ENCODE results near the gene FEV.

Gene FEV

DNA sequence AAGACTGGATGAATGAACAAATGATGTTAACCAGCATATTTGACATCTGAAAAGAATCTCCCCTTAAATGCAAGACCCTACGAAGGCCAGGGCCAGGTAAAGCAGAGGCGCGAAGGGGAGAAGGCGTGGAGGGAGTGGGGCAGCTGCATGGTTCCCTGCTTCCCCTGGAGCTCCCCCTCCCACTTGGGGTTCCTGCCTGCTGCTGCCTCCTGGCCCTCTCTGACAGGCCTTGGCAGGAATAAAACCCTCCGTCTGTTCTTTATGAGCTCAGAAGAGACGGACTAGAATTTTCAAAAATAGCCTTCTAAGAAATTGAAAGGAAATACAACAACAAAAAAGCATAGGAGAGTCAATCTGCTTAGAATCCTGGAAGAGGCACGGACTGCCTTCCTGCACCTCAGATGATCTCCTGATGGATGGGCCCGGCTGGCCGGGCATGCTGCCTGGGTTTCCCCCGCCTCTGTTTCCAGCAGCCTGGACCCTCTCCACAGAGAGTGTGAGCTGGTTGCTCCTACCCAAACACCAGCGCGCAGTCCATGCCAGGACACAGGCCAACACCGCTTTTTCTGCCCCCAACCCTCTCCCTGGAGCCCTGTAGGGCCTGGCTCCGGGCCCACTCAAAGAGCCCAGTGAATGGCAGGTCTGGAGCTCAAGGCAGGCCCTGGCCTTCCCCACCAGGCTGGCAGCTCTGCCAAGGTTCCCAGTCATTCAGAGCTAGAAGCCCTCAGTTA is 32.4 kb upstream of the FEV start:
- no peak for DNase-seq (ENCODE audit: low spot score)

DNA sequence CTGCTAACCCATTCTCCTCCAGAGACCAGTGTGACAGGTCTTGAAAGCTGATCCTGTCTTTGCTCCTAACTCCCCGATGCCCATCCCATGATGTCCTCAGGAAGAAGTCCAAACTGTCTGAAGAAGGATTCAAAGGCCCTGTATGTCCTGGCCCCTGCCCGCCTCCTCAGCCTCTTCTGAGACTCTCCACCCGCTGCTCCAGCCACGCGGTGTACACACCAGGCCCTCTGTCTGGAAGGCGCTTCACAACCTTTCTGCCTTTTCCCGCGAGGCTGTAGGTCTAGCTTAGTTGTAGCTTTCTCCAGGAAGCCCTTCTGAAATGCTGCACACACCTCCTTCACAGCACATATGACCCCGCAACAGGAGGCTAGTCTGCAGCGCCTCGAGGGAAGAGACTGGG is 31.7 kb upstream of the FEV start:
- DNase-seq (ENCODE audit: low spot score): no peak

DNA sequence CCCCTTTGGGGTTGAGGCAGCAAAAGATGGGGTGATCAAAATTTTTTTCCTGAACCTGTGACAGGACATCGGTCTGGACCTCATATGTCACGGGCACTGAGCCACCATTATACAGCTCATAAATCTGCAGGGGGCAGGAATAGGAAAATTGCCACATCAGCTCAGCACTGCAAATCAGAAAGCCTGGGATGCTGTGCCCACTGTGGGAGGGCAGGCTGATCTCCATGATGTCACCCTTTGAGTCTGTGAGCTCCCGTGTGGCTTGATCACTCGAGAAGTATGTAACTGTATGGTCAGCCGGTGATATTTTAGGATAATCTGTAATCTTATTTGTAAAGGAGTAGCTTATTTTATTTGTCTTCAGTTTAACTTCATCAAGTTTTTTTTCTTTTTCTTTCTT is 25.9 kb upstream of the FEV start:
- DNase-seq (ENCODE audit: low spot score): no peak

DNA sequence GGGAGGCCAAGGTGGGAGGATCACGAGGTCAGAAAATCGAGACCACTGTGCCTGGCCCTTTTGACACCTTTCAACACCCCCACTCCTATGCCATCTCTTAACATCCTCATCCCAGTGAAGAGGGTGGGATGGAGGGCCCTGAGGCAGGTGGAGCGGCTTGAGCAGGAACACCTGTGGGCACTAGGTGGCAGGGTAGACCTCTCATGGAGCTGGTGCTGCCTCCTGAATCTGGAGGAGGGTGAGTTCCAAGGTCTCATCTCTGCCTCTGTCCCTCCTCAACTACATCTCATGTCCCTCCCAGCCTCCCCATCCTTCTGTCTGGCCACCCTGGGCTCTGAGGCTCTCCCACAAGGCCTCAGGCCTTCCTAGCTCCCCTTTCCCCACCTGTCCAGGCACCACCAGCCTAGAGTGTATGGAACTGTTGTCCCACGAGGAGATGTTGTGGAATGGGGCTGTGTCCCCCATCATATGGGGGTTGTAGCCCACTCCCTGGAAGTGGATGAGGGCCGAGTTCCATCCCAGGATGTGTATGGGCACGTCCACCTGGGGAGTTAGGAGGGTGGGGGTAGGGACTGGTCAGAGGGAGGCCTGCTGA is 25.3 kb upstream of the FEV start:
- DNase-seq (ENCODE audit: low spot score): peak; percentile 57

DNA sequence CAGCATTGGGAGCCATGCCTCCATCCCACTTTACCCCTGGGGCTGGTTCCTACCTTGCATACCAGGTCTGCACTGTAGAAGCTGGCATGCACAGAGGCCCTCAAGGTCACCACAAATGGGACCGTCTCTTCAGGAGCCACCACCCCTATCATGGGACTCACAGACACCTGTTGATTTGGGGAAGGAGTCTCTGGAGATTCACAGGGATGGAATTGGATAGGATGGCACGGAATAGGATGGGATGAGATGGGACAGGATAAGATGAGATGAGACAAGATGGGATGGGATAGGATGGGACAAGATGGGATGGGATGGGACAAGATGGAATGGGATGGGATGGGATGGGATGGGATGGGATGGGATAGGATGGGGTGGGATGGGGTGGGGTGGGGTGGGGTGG is 24.3 kb upstream of the FEV start:
- DNase-seq (ENCODE audit: low spot score): no peak

DNA sequence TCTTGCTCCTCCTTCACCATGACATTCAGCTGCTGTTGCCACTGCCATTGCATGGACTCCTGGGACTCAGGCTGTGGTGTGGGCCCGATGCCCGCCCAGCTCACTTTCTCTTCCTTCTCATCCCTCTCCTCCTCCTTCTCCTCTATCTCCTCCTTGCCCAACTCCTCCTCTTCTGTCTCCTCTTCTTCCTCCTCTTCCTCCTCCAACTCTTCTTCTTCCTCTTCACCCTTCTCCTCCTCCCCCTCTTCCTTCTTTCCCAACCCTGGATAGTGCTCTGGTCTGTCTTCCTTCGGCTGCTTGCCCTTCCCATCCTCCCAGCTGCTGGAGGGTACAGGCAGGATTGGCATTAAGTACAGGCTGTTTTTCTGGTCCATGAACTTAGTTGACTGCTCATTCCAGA is 19.0 kb upstream of the FEV start:
- no peak for DNase-seq (ENCODE audit: low spot score)

DNA sequence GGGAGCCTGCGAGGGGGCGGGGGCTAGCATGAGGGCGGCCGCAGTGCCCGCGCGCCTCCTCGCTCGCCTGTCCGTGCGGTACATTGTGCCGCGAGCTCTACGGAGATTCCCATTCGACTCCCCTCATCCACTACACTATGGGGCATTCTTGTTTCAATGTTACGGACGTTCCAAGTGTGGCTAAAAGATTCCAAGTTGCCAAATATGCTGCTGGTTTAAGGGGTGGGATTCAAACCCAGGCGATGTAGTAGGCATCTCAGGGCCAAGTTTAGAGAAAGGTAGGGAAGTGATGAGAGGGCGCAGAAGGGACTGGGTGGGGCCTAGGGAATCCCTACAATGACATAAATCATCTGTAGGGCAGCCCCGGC is 18.3 kb upstream of the FEV start:
- DNase-seq (ENCODE audit: low spot score): no peak

DNA sequence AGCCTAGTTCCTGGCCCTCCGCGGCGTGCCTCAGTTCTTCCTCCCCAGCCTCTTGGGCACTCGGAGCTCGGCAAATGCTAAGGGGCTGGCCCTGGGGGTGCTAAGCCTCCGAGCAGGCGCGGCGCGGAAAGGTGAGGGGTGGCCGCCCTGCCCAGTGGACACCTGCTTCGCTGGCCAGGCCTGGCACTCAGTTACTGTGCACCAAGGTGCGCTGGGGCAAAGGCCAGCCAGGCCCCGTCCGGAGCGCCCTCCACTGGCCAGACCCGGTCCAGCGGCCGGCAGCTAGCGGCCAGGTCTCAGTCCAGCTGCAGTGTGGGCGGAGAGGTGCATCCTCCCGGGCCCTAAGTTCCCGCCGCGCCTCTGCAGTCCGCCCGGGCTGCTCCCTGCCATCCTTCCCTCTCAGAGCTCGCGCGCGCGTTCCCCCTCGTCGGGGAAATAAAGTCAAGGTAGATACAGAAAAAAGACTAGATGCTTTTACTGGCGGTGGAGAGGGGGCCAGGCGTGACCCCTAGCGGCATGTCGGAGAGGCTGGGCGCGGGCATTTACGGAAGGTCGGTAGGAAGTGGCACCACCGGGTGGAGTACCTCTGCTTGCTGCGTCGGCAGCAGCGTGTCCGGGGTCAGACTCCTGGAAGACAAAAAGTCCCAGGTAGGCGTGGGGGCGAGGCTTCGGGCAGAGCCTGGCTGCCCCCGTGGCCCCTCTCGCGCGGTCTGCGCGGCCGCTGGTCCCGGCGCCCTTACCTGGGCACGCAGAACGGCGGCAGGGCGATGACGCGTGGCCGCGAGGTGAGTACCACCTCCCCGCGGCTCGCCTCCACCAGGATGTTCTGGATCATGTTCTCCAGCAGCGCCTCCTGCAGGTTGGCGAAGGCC is 17.6 kb upstream of the FEV start:
- DNase-seq (ENCODE audit: low spot score): peak; percentile 58

GRCh38 chr2:219001577-219002394 is 16.8 kb upstream of the FEV start:
- DNase-seq (ENCODE audit: low spot score): no peak

- no peak for DNase-seq (ENCODE audit: low spot score)
Observed at GRCh38 chr2:219001100-219001576, 16.2 kb upstream of the FEV start.

- DNase-seq (ENCODE audit: low spot score): no peak
Observed at GRCh38 chr2:219000569-219000960, 15.6 kb upstream of the FEV start.

- no peak for DNase-seq (ENCODE audit: low spot score)
Observed at GRCh38 chr2:218999881-219000568, 15.0 kb upstream of the FEV start.

- no peak for DNase-seq (ENCODE audit: low spot score)
Observed at GRCh38 chr2:218999021-218999880, 14.3 kb upstream of the FEV start.

DNA sequence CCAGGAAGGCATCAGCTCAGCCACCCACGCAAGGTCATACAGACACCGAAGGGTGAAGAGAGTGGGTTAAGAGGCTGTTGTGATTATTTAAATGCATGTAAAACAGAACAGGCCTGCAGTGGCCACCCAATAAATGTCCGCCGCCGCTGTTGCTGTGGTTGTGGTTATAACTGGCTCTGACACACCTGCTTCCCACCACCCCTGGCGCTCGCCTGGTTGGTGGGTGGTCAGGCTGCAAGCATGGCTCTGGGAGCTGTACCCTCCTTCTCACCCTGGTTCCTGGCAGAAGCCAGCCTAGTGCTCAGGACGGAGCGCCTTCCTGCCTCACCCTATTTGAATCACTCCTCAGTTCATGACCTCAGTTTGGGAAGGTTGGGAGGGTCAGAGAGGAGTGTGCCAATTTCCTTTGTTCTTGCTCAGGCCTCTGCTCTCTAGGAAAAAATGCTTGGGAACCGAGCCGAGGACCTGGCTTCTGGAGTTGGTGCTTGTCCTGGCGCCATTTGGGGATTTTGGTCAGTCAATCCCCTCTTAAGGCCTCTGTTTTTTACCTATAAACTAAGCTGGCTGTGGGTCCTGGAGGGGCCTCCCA is 13.5 kb upstream of the FEV start:
- DNase-seq (ENCODE audit: low spot score): no peak

GRCh38 chr2:218997731-218998130 is 12.7 kb upstream of the FEV start:
- DNase-seq (ENCODE audit: low spot score): no peak

GRCh38 chr2:218996937-218997336 is 12.0 kb upstream of the FEV start:
- no peak for DNase-seq (ENCODE audit: low spot score)

- peak; percentile 84 for DNase-seq (ENCODE audit: low spot score)
Observed at GRCh38 chr2:218995972-218996711, 11.2 kb upstream of the FEV start.

DNA sequence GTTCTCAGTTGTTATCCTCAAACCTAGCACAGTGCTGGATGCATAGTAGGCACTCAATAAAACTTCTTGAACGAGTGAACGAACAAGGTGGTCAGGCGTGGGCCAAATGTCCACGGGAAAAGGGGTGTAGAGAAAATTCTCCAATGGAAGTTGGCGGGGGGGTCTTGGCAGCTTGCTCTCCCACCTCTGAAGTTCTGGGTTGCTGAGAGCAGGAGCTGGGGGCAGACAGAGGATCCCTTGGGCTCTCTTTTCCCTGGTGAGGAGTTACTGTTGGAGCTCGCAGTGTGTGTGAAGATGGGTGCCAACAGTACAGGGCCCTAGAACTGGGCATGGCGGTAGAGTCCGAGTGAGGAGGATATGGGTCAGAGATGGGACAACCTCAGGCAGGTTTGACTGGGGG is 10.6 kb upstream of the FEV start:
- no peak for DNase-seq (ENCODE audit: low spot score)
